ENCODE measurements around the gene BRCA2.

BRCA2 gene

GRCh38 chr13:32432856-32433255 is 117.5 kb downstream of the BRCA2 start:
- H3K4me3 ChIP-seq (ENCODE audit: low read depth, low read length), result no peak overlapping the region
- no peak for DNase-seq (ENCODE audit: low read depth)
- TF ChIP-seq CTCF (IDR thresholded peaks at IDR 0.05; ENCODE audit: low read depth, low read length, missing control alignments), result no peak

GRCh38 chr13:32438871-32439270 is 123.6 kb downstream of the BRCA2 start:
- no peak for DNase-seq (ENCODE audit: low read depth)
- no peak overlapping the region for H3K4me3 ChIP-seq (ENCODE audit: low read depth, low read length)
- TF ChIP-seq CTCF (IDR thresholded peaks at IDR 0.05; ENCODE audit: low read depth, low read length, missing control alignments), result no peak

- DNase-seq (ENCODE audit: low read depth), result peak; percentile 40
- no peak overlapping the region for H3K4me3 ChIP-seq (ENCODE audit: low read depth, low read length)
- TF ChIP-seq CTCF (IDR thresholded peaks at IDR 0.05; ENCODE audit: low read depth, low read length, missing control alignments), result peak; percentile 59
Measured at GRCh38 chr13:32443111-32443510, 127.8 kb downstream of the BRCA2 start.

- TF ChIP-seq CTCF (IDR thresholded peaks at IDR 0.05; ENCODE audit: low read depth, low read length, missing control alignments), result no peak
- no peak overlapping the region for H3K4me3 ChIP-seq (ENCODE audit: low read depth, low read length)
Measured at GRCh38 chr13:32445461-32445860, 130.2 kb downstream of the BRCA2 start.

GRCh38 chr13:32446220-32446619 is 130.9 kb downstream of the BRCA2 start:
- no peak for DNase-seq (ENCODE audit: low read depth)
- H3K4me3 ChIP-seq (ENCODE audit: low read depth, low read length), result no peak overlapping the region
- no peak for TF ChIP-seq CTCF (IDR thresholded peaks at IDR 0.05; ENCODE audit: low read depth, low read length, missing control alignments)

More at GRCh38 chr13:32445461-32445860, 130.2 kb downstream of the BRCA2 start:
- DNase-seq (ENCODE audit: low read depth), result no peak

GRCh38 chr13:32446773-32447465 is 131.6 kb downstream of the BRCA2 start:
- TF ChIP-seq CTCF (IDR thresholded peaks at IDR 0.05; ENCODE audit: low read depth, low read length, missing control alignments), result no peak
- DNase-seq (ENCODE audit: low read depth), result no peak
- no peak overlapping the region for H3K4me3 ChIP-seq (ENCODE audit: low read depth, low read length)

Measured in GM12864 (cell line).